D341Med (cell line): Measurements from ENCODE around the gene CDCP2.

ENCODE experiments used
- DNase-seq: peaks from one replicate; pipeline ENCODE4 v3.0.0; 2012; ENCODE audit warnings: low spot score

The CDCP2 gene

DNA sequence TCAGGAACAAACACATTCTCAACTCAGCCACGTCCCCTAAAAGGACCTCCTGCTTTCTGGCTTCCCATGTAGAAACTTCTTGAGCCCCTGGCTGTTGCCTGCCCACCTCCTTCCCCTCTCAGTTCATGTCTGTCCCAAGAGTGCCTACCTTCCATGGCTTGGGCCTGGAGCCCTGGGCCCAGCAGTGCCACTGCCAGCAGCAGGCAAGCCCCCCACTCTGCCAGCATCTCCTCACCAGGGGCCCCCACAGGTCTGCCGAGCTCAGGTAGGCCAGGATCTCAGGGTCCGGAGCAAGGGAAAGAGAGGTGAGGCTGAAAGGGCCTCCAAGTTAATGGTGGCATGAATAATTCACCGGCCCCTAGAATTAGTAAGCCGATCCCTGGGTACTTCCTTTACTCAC lies at the start of gene CDCP2:
CDCP2 (minus strand) TSS at position 305 of the 400 bp plus-strand sequence; CDS start at position 227, 78 bp downstream.
- DNase-seq: no peak

DNA sequence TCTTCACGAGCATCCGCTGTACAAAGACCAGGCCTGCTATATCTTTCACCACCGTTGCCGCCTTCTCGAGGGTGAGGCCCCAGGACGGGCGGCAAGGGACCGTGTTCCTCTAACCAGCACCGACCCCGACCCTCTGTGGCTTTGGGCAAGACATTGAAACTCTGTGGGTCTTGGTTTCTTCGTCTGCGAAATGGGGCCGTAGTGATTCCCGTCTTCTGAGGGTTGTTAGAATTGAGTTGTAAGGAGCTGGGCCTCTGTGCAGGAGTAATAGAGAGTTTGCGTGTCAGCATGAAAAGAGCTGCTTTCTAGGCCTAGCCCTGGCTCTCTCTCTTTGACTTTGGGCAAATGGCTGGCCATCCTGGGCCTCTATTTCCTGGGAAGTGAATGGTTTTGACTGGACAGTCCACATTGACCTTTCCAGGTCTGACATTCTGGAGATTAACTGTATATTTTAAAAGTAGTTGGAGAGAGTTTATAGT lies 47.8 kb upstream of the CDCP2 start:
- DNase-seq: no peak

DNA sequence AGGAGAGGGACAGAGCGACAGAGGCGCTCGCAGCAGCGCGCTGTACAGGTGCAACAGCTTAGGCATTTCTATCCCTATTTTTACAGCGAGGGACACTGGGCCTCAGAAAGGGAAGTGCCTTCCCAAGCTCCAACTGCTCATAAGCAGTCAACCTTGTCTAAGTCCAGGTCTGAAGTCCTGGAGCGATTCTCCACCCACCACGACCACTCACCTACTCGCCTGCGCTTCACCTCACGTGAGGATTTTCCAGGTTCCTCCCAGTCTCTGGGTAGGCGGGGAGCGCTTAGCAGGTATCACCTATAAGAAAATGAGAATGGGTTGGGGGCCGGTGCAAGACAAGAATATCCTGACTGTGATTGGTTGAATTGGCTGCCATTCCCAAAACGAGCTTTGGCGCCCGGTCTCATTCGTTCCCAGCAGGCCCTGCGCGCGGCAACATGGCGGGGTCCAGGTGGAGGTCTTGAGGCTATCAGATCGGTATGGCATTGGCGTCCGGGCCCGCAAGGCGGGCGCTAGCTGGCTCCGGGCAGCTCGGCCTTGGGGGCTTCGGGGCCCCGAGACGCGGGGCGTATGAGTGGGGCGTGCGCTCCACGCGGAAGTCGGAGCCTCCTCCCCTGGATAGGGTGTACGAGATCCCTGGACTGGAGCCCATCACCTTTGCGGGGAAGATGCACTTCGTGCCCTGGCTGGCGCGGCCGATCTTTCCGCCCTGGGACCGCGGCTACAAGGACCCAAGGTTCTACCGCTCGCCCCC lies 47.1 kb upstream of the CDCP2 start, which contains the start of the genes CYB5RL and MRPL37:
CYB5RL (minus strand) TSS at position 266 of the 754 bp plus-strand sequence. CDS start 4,414 bp downstream, outside the sequence.
MRPL37 (plus strand) TSS at position 403 of the 754 bp plus-strand sequence; CDS start at position 480, 77 bp downstream.
- DNase-seq: peak; percentile 96

DNA sequence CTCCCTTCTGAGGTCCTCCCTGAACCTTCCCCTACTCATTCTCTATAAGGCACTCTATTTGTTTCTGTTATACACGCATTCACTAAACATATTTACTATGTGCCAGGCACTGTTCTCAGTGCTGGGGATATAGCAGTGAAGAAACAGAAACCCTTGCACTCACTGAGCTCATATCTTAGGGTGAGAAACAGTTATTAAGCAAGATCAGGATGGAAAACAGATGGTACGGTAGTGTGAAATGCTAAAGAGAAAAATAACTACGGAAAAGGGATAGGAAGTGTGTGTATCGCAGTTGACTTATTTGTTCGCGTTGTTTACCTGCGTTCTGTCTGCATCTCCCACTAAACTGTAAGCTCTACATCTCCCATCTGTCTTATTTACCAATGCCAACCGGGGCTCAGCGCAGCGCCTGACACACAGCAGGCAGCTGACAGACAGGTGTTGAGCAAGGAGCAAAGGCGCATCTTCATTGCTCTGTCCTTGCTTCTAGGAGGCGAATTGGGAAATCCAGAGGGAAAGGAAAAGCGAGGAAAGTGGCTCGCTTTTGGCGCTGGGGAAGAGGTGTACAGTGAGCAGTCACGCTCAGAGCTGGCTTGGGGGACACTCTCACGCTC lies 46.5 kb upstream of the CDCP2 start:
- no peak for DNase-seq

DNA sequence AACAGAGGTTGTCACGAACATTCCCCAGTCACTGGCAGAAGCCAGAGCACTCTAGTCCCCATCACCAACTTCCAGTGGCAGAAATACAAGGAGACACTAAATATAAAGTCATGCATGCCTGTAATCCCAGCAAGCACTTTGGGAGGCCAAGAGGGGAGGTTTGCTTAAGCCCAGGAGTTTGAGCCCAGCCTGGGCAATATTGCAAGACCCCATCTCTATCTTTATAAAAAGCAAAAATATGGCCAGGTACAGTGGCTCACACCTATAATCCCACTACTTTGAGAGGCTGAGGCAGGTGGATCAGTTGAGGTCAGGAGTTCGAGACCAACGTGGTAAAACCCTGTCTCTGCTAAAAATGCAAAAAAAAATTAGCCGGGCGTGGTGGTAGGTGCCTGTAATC lies 40.7 kb upstream of the CDCP2 start:
- DNase-seq: no peak

DNA sequence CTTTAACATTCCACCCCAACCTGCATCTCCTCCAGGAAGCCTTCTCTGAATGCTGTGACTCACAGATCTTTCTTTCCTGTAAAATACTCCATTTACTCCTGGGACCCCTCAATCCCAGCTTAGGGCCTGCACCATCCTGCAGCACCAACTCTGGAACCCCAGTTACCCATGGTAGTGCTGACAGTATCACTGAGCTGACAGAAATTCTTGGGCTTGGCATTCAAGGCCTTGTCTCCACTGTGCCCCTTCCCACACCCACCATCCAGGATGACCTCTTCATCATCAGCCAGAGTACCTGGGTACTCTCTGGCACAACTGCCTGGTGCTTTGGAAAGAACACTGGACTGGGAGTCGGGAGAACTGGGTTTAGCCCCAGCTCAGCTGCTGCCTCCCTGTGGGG lies 38.7 kb upstream of the CDCP2 start:
- DNase-seq: no peak

DNA sequence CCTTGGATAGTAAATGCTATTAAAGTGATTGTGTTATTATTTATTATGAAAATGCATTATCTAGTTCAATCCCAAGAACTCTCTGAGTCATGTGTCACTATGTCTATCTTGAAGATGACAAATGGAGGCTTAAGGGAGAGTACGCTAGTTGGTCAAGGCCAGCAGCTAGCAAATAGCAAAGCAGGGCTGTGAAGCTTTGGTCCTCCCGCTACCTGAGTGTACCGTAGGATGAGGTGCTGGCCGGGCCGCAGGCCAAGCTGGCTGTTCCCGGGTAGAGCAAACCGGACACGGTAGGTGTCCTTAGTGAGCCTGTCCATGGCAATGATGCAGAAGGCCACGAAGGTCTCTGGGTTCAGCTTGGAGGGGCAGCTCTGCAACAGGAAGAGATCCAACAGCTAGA lies 37.7 kb upstream of the CDCP2 start:
- DNase-seq: no peak

DNA sequence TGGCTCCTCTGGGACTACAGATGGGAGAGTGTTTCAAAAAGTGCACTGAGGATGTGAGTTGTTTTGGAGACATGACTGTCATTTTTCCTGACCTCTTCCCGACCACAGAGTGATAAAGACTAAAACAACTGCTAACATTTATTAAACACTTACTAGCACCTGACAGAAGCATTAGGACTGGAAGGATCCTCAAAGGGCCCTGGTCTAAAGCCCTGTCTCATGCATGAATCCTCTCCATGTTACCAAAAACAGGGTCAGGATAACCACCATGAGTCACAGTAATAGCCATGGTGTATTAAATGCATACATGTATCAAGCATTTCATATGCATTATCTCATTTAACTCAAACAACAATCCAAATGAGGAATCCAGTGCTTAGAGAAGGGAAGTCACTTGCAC lies 35.5 kb upstream of the CDCP2 start:
- no peak for DNase-seq

DNA sequence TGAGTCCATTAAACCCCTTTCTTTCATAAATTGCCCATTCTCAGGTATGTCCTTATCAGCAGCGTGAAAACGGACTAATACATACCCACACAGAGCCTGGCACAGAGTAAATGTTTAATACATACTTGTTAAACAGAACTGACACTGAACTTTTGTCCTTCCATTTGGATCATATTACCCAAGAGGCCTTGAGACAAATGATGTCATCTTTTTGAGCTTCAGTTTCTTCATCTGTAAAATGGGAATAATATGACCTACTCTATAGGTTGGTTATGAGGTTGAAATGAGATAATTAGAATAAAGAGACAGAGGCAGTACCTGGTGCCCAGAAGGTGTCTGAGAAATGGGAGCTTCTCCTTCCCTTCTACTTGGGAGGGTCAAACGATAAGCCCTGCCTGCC lies 33.3 kb upstream of the CDCP2 start:
- DNase-seq: no peak

DNA sequence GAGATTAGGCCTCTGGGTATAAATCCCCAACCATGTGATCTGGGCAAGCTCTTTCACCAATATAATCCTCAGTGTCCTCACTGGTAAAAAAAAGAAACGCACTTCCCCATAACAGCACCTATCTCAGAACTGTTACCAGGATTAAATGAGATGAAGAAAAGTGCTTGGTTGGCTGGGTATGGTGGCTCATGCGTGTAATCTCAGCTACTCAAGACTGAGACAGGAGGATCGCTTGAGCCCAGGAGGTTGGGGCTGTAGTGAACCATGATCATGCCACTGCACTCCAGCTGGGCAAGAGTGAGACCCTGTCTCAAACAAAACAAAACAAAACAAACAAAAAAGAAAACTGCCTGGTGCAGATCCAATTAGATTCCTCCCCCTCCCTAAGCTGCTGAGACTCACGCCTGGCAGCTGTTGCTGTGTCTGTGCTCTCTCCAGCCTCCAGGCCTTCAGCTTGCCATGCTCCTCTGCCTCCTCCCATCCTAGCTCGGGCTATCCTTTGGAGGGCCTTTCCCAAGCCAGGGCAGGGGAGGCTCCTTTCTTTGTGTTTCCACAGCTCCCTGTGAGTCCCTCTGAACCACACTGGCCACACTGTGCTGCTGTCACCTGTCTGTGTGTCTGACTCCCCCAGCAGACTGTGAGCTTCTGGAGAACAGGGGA lies 28.0 kb upstream of the CDCP2 start:
- DNase-seq: peak; percentile 60

DNA sequence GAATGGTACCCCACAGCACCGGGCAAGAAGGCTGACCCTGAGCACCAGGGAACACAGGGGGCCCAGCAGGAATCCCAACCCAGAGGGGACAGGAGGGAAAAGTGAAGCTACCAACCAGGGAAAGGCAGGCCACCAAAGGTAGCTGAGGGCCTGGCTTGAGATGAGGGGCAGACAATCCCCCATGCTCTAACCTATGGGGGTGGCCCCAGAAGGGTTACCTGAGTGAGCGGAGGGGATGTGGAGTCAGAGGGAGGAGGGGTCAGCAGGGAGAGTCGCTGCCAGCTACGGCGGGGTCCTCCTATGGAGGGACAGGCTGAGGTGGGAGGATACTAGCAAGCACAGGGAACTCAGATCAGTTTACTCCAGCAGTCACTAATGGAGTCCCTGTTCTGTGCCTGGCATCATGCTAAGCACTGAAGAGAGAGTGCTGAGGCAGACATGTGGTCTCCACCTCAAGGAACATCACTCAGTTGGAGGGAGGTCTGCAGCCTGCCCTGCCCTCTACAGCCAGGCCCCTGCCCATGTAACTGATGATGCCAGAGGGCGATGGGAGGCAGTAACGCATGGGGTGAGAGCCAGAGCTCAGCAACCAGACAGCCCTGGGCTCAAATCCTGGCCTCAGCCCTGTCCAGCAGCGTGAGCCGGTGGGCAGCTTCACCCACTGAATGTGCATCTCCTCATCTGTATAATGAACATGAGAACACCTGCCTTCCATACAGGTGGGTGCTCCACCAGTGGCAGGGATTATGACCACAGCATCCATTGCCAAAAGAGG lies 25.7 kb upstream of the CDCP2 start:
- no peak for DNase-seq

DNA sequence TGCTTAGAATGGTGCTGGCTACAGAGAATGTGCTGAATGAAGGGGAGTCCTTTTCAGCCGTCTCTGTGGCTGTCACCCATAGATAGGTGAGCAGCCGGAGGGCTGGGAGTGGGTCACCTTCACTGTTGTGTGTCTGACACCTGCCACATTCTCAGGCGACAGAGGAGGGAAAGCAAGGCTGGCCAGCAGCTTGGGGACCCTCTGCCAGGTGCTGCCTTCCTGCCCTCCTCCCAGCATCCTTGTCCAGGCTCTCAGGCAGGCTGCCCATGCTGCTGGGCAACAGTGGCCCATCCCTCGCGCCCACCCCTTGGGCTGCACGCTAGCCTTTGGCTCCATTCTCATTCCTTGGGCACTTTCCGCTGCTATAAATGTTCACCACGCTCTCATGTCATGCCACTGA lies 24.9 kb upstream of the CDCP2 start:
- no peak for DNase-seq

DNA sequence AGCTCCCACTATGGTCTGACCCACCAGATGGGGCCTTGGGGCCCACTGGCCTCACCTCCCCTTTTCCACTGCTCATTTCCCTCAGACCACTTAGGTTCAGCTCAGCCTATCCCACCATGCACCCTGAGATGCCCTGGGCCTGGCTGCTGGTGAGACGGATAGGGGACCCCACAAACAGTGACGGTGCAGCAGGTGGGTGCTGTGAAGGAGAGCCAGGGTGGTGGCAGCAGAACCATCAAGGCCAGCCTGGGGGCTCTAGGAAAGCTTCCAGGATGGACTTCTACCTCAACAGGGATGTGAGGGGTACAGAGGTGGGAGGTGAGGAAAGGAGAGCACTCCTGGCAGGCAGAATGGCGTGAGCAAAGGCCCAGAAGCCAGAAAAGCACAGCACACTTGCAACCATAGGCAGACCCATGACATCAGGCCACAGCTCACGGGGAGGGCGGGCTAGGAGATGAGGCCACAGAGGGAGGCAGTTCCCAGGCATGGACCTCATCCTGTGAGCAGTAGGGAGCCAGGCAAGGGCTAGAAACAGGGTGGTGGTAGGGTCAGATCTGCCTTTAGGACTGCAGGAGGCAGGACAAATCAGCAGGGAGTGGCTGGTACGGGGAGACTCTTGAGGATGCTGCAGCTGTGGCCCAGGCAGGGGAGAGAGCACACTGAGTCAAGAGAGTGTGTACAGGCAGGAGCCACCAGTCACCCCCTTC lies 24.0 kb upstream of the CDCP2 start:
- DNase-seq: no peak

DNA sequence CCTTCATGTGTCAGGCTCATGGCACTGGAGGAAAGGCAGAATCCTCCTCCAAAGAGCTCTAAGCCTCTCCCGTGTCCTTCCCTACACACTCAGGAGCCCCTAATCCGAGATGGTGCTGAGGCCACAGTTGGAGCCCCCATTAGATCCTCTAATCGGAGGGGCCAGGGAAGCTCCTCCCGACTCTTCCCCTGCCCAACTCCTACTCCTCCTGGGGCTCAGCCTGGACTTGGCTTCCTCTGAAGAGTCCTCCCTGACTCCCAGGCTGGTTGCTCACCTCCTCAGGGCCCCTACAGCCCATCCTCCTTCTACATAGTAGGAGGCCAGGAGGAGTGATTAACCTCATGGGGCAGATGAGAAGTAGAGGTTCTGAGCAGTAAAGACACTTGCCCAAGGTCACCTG lies 21.3 kb upstream of the CDCP2 start:
- DNase-seq: no peak

DNA sequence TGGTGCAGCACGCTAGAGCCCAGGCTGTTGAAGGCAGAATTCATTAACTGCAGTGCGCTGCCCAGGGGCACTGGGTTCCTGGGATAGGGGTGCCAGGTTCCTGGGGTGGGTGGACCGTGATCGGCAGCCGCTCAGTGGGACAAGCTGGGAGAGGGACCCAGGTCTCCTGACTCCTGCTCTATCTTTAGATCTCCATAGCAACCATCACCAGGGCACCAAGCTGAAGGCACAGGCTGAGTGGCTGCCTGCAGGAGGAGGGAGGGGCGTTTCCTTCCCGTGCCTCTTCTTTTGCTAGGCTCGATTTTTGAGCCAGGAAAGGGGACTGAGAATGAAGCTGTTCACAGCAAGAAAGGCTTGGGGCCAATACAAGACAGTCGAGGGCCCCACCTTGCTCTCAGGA lies 20.9 kb upstream of the CDCP2 start:
- DNase-seq: no peak

DNA sequence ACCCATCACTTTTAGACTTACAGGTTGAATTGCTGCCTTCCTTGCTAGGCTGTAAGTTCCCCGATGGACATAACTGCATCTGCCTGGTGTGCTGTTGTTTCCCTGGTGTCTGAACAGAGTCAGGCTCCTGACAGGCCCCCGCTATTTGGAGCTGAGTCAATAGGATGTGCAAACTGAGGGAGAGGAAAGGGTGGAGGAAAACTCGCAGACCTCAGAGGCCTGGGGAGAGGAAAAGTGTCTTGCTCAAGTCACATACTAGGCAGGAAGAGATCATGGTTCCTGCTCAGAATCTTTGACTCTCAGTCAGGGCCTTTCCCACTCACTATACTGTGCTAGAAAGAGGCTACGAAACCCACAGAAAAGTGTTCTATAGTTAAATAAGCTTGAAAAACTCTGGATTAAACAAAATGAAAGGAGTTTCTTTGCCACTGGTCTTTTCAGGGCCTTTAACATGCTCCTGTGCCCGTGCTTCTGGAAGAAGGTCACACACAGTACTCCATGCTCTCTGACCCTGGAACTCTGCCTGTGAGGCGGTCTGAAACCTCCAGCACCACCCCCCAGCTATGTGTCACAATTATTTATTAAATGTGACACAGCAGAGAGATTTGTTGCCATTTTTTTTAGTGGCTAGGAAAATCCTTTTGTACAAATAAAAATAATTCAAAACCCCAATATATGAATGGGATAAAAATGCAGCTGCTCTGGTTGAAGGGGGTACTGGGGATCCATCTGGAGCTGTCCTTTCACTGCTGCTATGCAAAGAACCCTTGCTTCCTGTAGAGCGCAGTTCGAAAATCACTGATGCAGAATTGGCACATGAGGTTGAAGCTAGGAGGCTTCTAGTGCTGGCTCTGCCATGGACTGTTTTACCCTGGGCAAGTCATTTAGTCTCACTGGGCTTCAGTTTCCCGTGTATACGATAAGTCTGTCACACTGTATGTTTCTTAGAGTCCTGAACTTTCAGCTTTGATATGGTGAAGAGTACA lies 20.1 kb upstream of the CDCP2 start:
- no peak for DNase-seq

DNA sequence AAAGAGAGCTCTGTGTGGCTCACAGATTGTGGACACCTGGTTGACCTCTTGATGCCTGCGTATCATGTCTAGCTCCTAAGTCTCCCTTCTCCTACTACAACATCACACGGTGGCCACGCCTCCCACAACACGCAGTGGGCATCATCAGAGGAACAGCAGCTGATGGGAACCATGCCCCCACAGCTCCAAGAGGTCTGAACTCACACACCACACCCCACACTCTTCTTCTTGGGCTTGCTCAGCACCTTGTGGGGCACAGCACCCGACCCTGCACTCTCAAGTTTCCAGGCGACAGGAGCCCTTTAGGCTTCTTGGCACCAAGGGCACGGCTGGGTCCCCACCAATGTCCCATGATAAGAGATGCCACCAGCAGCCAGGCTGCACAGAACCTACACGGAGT lies 18.8 kb upstream of the CDCP2 start:
- no peak for DNase-seq

DNA sequence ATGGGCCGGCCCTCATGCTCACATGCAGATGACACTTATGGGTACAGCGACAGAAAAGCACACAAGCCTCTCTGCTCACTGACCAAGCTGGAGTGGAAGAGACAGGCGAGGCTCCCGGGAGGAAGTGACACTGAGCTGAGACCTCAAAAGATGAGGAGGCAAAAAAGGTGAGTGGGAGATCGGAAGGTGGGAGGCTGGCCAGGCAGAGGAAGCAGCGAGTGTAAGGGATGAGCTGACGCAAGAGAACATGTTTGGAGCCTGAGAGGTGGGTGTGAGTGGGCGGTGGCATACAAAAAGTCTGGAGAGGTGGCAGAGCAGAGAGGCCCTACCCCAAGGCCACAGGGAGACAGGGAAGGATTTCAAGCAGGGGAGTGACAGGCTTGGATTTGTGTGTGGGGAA lies 18.2 kb upstream of the CDCP2 start:
- DNase-seq: no peak

DNA sequence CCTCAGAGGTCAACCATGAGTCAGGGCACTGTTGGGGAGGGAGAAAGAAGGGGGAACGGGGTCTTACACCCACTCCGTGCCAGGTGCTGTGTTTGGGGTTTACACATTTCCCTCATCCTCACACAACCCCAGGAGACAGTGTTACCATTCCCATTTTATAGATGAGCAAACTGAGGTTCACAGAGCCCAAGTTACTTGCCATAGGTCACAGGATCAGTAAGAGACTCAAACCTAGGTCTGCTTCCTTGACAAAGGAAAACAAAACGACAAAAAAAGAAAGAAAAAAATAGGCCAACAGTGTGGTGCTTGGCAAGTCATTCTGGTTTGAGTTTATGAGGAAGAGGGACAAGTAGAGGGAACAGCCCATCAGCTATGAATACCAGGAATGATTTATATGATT lies 16.3 kb upstream of the CDCP2 start:
- no peak for DNase-seq

DNA sequence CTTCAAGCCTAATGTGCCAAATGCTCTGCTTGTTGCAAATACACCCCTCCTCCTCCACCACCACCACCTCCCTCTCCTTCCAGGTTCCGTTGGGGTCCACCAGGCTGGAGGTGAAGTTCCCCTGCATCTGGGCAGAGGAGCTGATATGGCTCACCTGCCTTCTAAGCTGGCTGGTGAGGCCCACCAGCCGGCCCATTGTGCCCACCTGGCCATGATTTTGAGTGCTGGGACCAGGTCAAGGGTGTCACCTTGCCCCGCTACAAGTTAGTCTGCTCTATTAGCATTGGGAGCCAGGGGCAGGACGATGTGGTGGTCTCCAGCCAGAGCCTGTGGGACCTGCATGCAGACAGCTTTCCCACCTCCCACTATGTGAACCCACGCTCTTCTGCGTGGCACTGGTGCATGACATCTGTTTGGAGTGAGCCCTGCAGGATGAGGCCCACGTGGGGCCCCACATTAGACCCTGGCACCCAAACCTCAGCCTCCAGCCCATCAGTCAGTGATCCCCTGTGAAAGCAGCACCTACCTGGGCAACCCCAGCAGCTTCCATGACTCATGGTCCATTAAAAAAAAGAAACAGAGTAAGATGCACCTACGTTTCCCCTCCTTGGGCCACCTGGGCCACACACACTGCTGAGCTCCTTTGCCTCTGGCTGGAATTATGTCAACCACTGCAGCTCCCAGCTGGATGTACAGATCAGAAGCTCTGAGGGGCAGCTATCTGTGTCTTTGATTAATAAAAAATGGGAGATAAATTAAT lies 15.6 kb upstream of the CDCP2 start:
- DNase-seq: no peak
